Loucy (cell line): ENCODE results near the gene COPS7A.
A peak's percentile ranks its signal among the peaks of the same experiment; 100 is the strongest.

Experiments used
- H2AFZ ChIP-seq: fragments of 200-600 bp; sonication (generic); 2 replicates; pipeline ENCODE4 v1.6.0; 2016; ENCODE audit warnings: antibody characterized with exemption, mild to moderate bottlenecking, low read length, moderate library complexity
- H3F3A ChIP-seq: fragments of 200-600 bp; 2 replicates; pipeline ENCODE4 v1.6.0; 2016; ENCODE audit warnings: antibody characterized with exemption, low read depth, mild to moderate bottlenecking
- H3K27me3 ChIP-seq: fragments of 200-600 bp; sonication (generic); 2 replicates; pipeline ENCODE4 v1.6.1; 2014; ENCODE audit warnings: low read length, mild to moderate bottlenecking; ENCODE audit not compliant: insufficient read depth, poor library complexity, severe bottlenecking
- H3K36me3 ChIP-seq: fragments of 200-600 bp; sonication (generic); 2 replicates; pipeline ENCODE4 v1.6.1; 2016; ENCODE audit warnings: low read length; ENCODE audit not compliant: insufficient read depth
- H3K4me1 ChIP-seq: fragments of 200-600 bp; sonication (generic); 2 replicates; pipeline ENCODE4 v1.5.1; 2014; ENCODE audit warnings: low read length, mild to moderate bottlenecking; ENCODE audit not compliant: insufficient read depth, poor library complexity, severe bottlenecking
- H3K4me2 ChIP-seq: fragments of 200-600 bp; sonication (generic); 2 replicates; pipeline ENCODE4 v1.6.0; 2014; ENCODE audit warnings: antibody characterized with exemption, low read length, low read depth, mild to moderate bottlenecking; ENCODE audit not compliant: poor library complexity, severe bottlenecking
- H3K4me3 ChIP-seq: fragments of 200-600 bp; sonication (generic); 2 replicates; pipeline ENCODE4 v1.5.1; 2014; ENCODE audit warnings: low read length, mild to moderate bottlenecking, mixed read lengths; ENCODE audit not compliant: poor library complexity, severe bottlenecking
- H3K79me2 ChIP-seq: fragments of 200-600 bp; sonication (generic); 2 replicates; pipeline ENCODE4 v1.6.1; 2014; ENCODE audit warnings: low read length; ENCODE audit not compliant: insufficient read depth
- H3K9ac ChIP-seq: fragments of 200-600 bp; sonication (generic); 2 replicates; pipeline ENCODE4 v1.6.0; 2014; ENCODE audit warnings: mild to moderate bottlenecking, low read depth, low read length, moderate library complexity; ENCODE audit not compliant: poor library complexity, severe bottlenecking
- H3K9me2 ChIP-seq: fragments of 200-600 bp; sonication (generic); replicated peaks from 2 replicates; pipeline ENCODE4 v1.6.1; 2016; ENCODE audit warnings: low read depth, low read length, mixed read lengths
- H3K9me3 ChIP-seq: fragments of 200-600 bp; sonication (generic); 2 replicates; pipeline ENCODE4 v1.6.1; 2014; ENCODE audit warnings: mild to moderate bottlenecking, antibody characterized with exemption, low read length, low read depth; ENCODE audit not compliant: insufficient read depth
- H4K20me1 ChIP-seq: fragments of 200-600 bp; sonication (generic); 2 replicates; pipeline ENCODE4 v1.6.0; 2014; ENCODE audit warnings: antibody characterized with exemption, low read length, mild to moderate bottlenecking; ENCODE audit not compliant: insufficient read depth, poor library complexity, severe bottlenecking
- EZH2phosphoT487 ChIP-seq: fragments of 200-600 bp; IDR thresholded peaks from 2 replicates; pipeline ENCODE4 v1.6.1; 2018; ENCODE audit warnings: antibody characterized with exemption, mild to moderate bottlenecking, moderate library complexity, borderline replicate concordance
- TF ChIP-seq, protein P1 (sequence below): fragments of 200-600 bp; sonication (generic); conservative IDR thresholded peaks from 2 replicates; pipeline ENCODE4 v1.5.1; 2014; ENCODE audit warnings: mild to moderate bottlenecking, antibody characterized with exemption, low read length

Gene COPS7A

DNA sequence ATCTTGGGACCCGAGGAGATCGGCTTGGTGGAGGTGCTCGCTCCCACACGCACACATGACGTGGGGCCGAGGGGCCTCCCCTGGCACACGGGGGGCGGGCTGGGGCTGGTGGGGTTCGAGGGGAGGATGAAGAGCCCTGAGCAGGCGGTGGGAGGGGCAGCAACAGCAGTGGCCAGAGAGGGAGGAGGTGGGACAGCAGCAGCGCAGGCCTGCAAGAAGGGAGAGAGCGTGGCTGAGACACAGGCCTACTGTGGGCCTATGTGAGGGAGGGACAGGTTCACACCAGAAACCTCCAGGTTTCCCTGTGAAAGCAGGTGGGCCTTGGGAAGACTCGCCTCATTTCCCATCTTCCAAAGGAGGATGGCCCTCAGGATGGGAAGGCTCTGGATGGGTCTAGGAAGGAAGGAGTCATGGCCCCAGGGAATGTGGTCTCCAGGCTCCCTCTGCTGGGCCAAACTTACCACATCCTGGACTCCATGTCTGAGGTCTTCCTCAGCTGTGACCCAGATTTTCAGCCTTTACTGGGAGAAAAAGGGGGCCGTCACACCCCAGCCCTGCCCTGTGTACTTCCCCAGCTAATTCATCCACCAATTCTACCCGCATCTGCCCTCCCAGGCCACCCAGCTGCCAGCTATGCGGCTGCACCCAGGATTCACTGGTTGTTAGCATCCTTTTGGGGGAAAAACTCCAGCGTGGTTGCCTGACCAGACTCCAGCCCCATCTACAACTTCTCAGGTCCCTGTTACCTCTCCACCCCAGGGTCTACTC is 26.1 kb upstream of the COPS7A start:
- Histone ChIP-seq H4K20me1 (no peaks in the 10 kb centered on the region), H3K9ac (peak overlapping the region; percentile 11), H3K4me3 (no peak overlapping the region), H3K9me3 (no peaks in the 10 kb centered on the region), H3K27me3 (no peaks in the 10 kb centered on the region), H3K4me2 (no peak overlapping the region), H3K9me2 (no peaks in the 10 kb centered on the region), H3K79me2 (no peaks in the 10 kb centered on the region), H2AFZ (no peak overlapping the region), H3F3A (no peaks in the 10 kb centered on the region), H3K36me3 (no peaks in the 10 kb centered on the region), H3K4me1 (peaks cover 18% of the 10 kb centered on the region)
- no peak for TF ChIP-seq EZH2phosphoT487
- TF ChIP-seq, protein P1, sequence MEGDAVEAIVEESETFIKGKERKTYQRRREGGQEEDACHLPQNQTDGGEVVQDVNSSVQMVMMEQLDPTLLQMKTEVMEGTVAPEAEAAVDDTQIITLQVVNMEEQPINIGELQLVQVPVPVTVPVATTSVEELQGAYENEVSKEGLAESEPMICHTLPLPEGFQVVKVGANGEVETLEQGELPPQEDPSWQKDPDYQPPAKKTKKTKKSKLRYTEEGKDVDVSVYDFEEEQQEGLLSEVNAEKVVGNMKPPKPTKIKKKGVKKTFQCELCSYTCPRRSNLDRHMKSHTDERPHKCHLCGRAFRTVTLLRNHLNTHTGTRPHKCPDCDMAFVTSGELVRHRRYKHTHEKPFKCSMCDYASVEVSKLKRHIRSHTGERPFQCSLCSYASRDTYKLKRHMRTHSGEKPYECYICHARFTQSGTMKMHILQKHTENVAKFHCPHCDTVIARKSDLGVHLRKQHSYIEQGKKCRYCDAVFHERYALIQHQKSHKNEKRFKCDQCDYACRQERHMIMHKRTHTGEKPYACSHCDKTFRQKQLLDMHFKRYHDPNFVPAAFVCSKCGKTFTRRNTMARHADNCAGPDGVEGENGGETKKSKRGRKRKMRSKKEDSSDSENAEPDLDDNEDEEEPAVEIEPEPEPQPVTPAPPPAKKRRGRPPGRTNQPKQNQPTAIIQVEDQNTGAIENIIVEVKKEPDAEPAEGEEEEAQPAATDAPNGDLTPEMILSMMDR = peak; percentile 69

DNA sequence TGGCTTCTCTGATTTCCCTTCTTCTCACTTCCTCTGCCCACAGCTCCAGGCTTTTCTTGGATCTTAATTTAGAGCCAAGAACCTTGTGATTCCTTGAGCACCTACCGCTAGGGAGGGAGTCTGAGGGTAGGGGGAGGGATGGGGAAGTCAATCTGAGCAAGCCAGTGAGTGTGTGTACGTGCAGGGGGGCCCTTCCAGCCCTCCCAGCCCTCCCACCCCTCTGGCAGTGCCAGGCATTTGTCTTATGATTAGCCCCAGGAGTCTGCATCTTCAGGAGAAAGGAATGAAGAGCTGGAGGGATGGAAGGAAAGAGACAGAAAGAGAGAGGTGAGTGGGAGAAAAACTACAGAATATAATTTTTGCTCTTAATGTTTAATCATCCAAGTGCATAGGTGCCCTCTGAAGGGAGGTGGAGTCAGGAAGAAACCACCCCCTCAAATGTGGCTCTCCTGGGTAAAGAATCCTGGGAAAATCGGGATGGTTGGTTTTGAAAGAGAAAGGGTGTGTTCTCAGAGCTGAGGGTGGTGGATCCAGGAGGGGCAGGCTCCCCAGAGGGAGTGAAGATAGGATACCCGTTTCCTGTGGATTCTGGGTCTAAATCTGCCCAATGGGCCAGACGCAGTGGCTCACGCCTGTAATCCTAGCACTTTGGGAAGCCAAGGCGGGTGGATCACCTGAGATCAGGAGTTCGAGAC is 25.3 kb upstream of the COPS7A start:
- H3K9ac ChIP-seq = peak overlapping the region; percentile 11
- H2AFZ ChIP-seq = no peak overlapping the region
- no peaks in the 10 kb centered on the region for H3K79me2 ChIP-seq
- no peak overlapping the region for H3K4me3 ChIP-seq
- H3K9me3 ChIP-seq = no peaks in the 10 kb centered on the region
- H3K27me3 ChIP-seq = no peaks in the 10 kb centered on the region
- H3K9me2 ChIP-seq = no peaks in the 10 kb centered on the region
- H4K20me1 ChIP-seq = no peaks in the 10 kb centered on the region
- H3F3A ChIP-seq = no peaks in the 10 kb centered on the region
- no peak overlapping the region for H3K4me2 ChIP-seq
- peaks cover 18% of the 10 kb centered on the region for H3K4me1 ChIP-seq
- no peaks in the 10 kb centered on the region for H3K36me3 ChIP-seq
- TF ChIP-seq EZH2phosphoT487 = no peak
- TF ChIP-seq, protein P1 = no peak

DNA sequence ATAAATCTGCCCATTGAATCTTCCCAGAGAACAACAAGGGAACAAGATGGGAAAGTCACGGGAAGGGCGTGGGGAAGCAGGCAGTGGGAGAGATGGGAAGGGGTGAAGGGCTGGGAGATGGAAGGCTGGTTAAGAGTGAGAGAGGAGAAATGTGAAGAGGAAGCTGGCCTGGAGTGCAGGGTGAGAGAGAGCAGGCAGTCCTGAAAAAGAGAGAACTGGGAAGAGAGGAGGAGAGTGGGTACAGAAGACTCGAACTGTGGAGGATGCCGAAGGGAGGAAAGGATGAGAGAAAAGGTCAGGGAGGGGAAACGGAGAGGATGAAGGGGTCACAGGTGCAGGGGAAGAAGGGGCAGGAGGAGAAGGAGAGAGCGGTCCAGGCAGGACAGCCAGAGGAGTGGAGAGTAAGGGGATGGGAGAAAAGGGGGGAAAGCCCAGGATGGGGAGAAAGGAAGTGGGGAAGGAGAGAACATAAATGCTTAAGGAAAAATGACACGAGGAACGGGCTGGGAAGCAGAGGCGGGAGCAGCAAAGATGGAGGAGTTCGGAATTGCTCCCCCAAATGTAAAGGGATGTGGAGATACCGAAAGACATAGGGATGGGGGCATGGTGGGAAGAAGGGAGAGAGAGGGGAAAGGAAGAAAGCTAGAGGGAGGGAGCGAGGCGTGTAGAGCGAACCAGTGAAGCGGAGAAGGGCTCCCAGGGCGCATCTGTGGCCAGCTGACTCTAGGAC is 24.4 kb upstream of the COPS7A start:
- Histone ChIP-seq H2AFZ (no peak overlapping the region), H3K9me3 (no peaks in the 10 kb centered on the region), H3F3A (no peaks in the 10 kb centered on the region), H3K4me2 (no peak overlapping the region), H3K9ac (no peak overlapping the region), H3K4me1 (peaks cover 18% of the 10 kb centered on the region), H3K36me3 (no peaks in the 10 kb centered on the region), H3K27me3 (no peaks in the 10 kb centered on the region), H3K79me2 (no peaks in the 10 kb centered on the region), H3K9me2 (no peaks in the 10 kb centered on the region), H4K20me1 (no peaks in the 10 kb centered on the region), H3K4me3 (no peak overlapping the region)
- TF ChIP-seq, protein P1 = no peak
- TF ChIP-seq EZH2phosphoT487 = no peak
